ENCODE data around the gene PAX8.

The PAX8 gene

DNA sequence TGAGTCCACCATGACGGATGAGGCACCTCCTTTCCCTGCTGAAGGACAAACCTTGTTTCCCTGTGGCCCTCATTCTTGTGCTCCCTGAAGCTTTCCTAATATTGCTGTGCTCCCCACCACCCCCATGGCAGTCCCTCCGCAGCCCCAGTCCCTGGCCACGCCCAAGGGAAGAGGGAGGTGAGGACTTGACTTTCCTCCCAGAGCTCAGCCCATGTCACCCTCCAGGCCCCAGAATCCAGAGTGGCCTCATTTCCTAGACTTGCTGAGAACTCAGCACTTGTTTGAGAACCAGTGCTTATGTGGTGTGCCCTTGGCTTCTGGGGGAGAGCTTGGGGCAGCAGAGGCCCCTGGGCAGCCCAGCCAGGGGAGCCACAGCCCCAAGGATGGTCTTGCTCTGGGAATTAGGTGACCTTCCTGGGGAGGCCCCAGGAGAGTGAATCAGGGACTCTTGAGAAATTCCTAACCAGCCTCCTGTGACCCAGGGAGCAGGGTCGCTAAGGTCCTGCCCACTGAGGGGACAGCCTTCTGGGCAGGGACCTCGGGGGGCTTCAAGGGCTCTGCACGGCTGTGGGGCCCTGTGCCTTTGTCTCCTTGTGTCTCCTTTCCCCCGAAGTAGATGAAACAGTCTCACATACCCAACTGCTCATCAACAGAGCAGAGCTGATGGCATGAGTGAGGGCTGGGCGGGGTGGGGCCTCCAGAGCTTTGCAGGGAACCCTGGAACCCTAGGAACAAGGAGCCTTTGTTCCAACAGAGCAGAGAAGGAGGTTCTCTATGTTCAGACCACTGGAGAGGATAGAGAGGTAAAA lies 77.0 kb downstream of the PAX8 start:
- DNase-seq, result peak in 1 of 2 experiments; percentile 17

DNA sequence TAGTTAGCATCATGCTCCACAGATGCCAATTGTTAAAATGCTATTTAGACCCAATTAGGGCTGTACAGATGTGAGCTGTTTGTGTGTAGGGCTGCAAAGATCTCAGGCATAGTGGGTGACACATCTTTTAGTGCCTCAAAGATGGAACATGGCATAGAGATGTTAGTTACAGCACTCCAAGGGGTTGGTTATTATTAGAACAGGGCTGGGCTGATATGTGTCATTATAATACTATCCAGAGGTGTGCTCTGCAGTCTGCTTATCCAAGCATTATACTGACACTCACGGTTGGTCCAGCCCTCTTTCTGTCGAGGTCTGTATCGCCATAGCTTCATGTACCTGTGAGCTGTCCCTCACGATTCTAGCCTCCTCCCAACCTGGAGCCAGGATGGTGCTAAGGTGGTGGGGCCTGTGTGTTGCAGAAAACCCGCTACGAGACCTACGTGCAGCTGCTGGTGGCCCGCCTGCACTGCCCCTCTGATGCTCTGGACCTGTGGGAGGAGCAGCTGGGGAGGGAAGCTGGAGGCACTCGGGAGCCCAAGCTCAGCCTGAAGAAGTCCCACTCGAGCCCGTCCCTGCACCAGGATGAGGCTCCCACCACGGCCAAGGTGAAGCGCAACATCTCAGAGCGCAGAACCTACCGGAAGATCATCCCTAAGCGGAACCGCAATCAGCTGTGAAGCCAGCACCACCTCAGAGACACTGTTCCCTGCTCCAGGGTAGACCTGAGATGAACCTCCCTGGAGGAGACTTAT lies 77.8 kb downstream of the PAX8 start:
- no peak for DNase-seq

DNA sequence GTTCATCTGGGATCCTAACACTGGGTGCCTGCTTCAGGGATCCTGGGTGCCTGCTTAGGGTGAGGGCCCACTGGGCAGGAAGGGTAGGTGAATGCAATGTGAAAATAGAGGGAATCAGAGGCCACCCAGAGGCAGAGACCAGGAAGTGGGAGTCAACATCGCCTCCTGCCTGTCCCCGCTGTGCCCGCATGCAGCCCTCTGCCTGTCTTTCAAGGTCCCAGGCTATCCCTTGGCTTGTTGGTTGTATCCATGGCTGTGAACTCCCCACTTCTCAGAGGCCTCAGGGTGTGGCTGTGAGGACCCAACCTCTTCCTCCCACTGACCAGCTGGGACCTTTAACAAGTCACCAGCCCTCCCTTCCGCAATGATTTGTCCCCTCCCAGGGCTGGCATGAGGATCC lies 78.5 kb downstream of the PAX8 start:
- DNase-seq, result no peak

DNA sequence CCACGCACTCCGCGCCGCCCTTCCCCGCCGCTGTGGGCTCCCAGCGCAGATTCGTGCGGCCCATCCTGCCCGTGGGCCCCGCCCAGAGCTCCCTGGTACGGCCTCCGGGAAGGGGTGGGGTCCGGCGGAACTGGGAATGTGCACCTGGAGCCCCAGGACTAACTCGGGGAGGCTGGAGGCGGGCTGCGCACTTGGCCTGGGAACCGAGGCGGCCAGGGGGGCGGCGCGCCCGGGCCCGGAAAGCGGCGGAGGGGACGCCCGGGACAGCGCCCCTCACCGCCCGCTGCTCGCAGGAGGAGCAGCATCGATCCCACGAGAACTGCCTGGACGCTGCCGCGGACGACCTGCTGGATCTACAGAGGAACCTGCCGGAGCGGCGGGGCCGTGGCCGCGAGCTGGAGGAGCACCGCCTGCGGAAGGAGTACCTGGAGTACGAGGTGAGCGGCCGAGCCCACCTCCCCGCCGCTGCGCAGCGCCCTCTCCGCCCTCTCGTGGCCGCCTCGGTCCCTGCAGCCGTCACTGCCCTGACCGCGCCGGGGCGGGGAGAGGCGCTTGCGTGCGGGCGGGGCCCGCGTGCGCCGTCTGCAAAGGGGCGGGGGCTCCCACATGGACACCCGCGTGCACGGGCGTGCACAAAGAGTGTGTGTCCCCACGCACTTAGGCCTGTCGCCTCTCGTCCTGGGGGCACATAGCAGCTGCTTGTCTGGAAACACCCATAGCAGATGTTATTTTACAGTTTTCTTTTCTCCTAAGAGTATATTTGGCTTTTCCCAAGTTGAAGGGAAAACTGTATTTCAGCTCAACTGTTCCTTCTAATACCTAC lies 79.7 kb downstream of the PAX8 start:
- peak; percentile 70 to 92 for DNase-seq

- DNase-seq, result no peak
These were observed 80.5 kb downstream of the PAX8 start for GRCh38 chr2:113198048-113198789.

DNA sequence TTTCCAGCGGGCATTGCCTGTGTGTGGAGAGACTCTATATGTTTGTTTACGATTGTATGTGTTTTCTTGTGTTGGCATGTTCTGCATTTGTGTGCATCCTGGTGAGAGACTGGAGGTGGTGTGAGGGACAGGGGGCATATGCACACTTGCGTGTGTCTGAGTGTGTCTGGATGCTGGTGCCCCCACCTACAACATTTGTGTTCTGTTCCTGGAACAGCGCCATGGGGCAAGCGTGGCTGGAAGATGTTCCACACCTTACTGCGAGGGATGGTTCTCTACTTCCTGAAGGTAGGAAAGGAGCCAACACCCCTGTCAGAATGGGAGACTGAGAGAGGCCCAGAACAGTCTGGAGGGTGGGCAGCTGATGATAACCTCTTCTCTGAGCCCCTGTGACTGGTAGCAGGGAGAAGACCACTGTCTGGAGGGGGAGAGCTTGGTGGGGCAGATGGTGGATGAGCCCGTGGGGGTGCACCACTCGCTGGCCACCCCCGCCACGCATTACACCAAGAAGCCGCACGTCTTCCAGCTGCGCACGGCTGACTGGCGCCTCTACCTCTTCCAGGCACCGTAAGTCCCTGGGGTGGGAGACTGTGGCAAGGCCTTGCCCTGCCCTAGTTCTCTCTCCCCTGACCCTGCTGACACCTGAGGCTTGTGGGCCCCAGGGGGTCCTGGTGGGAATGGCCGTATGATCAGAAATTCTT lies 81.2 kb downstream of the PAX8 start:
- no peak for DNase-seq

DNA sequence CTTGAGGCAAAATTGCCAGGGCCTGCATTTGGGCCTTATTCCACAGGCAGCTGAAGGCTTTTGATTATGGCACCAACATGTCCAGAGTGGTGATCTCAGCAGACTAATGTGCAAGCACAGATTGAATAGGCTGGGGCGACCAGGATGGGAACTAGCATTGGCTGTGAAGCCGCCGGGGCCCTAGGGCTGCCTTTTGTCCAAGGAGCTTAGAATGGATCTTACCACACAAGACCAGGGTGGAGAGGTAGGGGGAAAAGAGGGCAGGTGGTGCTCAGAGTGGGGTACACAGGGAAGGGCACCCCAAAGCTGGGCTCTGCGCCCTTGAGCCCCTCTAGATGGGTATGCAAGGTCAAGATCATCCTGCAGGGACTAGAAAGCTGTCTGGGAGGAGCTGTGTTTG lies 81.9 kb downstream of the PAX8 start:
- no peak for DNase-seq

- DNase-seq, result no peak
These were observed 82.7 kb downstream of the PAX8 start for GRCh38 chr2:113195923-113196501.

- DNase-seq, result no peak
These were observed 86.1 kb downstream of the PAX8 start for GRCh38 chr2:113192459-113193100.

DNA sequence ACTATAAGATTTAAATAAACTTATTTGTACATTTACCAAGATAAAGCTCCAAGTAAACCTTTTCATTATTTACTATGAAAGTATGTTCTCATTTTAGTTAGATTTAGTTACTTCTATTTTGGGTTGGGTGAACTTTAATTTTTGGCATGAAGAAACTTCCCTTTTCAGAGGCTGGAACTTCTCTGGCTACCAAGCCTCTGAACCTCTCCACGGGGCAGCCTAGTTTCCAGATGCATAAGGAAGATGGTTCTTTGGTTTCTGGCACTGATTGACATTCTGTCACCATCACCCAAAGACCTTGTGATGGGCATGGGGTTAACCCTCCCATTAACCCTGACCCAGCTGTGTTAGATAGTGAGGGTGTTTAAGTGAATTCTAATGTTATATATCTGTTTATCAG lies 87.8 kb downstream of the PAX8 start:
- DNase-seq, result no peak

GRCh38 chr2:113187771-113188170 lies 91.0 kb downstream of the PAX8 start:
- DNase-seq, result no peak

GRCh38 chr2:113186433-113186796 lies 92.3 kb downstream of the PAX8 start:
- no peak for DNase-seq

GRCh38 chr2:113185664-113186432 lies 92.9 kb downstream of the PAX8 start:
- DNase-seq, result no peak

DNA sequence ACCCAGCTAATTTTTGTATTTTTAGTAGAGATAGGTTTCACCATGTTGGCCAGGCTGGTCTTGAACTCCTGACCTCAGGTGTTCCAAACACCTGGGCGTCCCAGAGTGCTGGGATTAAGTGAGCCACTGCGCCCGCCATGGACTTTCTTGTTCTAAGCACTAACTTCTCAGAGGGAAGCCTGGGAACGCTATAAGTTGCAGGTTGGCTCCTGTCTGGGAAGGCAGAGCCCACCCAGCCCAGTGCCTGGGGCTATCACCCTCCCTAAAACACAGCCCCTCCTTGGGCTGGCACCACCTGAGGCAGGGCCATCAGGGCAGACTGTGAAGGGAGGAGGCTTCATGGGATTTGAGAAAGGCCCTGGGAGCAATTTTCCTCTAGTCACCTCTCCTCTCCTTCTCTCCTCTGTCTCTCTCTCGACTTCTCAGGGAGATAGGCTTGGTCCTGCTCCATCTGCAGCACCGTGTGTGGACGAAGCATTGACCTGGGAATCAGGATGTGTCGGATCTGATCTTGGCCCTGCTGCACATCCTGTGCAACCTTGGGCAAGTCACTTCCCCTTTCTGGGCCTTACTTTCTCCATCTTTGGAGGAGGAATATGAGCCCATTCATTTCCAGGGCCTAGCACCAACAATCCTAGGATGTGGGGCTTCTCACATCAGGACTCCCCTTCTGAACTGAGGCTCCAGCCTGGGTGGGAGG lies 94.0 kb downstream of the PAX8 start:
- DNase-seq, result no peak

DNA sequence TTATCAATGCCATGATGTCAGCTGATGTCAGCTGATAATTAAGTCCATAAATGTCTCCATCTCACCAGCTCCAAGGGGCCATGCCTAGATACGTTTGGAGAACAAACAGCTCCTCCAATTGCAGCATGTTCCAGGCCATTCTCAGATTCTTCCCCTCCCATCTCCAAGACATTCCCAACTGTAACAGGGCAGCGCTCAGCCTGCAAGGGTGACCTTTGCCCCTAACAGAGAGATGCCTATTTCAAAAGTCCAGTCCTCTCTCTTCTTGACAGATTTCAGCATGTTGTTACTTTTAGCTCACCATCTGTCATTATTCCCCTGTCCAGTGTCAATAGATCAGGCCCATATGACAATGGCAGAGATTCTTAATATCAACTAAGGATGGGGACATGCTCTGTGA lies 95.0 kb downstream of the PAX8 start:
- DNase-seq, result no peak

DNA sequence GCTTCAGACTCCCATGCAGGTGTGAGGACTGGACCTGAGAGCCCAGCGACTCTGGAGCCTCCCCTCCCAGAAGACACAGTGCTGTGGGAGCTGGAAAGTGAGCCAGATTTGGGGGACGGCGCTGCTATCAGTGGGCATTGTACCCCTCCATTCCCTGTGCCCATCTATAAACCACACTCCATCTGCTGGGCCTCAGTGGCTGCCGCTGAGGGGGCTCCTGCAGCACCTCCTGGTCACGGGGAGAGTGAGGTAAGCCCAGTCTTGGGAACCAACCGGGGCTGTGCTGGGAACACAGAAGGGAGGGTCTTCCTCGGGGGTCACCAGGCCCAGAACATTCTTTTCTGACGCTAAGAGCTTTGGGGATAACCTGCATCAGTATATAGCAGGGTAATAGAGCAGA lies 95.5 kb downstream of the PAX8 start:
- DNase-seq, result no peak

DNA sequence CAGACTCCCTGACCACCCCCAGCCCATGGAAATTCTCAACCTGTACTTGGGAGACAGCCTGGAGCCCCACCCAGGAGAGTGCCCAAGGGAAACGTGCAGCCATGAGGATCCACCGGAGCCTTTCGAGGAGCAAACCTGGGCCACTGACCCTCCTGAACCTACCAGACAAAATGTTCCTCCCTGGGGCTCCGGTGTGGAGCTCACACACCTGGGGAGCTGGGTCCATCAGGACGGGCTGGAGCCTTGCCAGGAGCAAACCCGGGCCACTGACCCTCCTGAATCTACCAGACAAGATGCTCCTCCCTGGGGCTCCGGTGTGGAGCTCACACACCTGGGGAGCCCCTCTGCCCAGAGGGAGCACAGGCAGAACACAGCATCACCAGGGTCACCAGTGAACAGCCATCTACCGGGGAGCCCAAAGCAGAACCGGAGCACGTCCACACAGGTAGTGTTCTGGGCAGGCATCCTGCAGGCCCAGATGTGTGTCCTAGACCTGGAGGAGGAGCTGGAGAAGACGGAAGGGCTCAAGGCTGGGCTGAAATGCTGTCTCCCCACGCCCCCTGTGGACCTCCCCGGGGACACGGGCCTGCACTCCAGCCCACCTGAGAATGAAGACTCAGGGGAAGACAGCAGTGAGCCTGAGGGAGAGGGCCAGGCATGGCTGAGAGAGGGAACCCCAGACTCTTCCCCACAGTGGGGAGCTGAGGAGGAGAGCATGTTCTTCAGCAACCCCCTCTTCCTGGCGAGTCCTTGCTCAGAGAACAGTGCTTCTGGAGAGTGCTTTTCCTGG lies 96.1 kb downstream of the PAX8 start:
- DNase-seq, result no peak

DNA sequence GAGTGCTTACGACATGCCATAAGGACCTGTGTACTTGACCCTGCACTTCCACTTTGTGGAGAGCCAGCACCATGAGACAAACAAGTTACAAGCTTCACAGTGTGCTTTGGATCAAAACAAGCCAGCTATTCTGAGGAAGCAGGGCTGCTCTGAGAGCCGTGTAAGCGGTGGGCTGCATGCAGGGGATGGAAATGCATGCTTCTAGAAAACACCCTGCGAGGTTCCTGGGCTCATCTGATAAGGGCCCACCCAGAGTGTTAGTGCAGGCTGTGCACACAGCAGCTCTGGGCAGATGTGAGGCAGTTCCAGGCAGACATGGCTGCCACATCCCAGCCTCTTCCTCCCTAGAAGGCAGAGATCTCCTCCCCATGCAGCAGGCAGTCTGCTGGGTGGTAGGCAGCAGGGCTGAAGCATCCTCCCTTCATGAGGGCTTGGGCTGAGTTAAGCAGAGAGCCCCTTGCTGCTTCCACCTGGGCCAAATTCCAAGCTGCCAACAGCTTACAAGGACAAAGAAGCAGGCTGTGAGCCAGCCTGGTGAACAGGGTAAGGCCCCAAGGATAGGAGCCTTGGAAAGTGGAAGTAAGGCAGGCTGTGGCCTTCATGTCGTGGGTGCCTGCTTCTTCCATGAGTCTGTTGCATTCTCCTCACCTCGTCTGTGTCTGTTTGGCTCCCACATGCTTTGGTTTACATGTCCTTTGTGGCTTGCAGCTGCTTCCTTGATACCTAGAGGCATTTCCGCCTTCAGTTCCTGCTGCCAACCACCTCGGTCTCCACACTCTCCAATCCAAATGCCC lies 97.3 kb downstream of the PAX8 start:
- DNase-seq, result no peak
